Left kidney (tissue), 2 donors: ENCODE data around the gene HOXA3. TPM values are rescaled to one million over a fixed set of nuclear protein-coding genes. Genes with fewer than 3 reads are reported as not detected.
A peak's percentile ranks its signal among the peaks of the same experiment; 100 is the strongest.

Experiments
- DNase-seq: peaks from one replicate; pipeline ENCODE4 v3.0.0-alpha.2; 2013
- polyA plus RNA-seq: library from polyadenylated mRNA; unstranded; fragments of 120-200 nt; gene quantifications from one replicate; pipeline ENCODE4 v1.2.1, GENCODE V29; 2013; ENCODE audit not compliant: insufficient read length

HOXA3 gene
- polyA plus RNA-seq, 1 donor = 47.9 TPM

DNA sequence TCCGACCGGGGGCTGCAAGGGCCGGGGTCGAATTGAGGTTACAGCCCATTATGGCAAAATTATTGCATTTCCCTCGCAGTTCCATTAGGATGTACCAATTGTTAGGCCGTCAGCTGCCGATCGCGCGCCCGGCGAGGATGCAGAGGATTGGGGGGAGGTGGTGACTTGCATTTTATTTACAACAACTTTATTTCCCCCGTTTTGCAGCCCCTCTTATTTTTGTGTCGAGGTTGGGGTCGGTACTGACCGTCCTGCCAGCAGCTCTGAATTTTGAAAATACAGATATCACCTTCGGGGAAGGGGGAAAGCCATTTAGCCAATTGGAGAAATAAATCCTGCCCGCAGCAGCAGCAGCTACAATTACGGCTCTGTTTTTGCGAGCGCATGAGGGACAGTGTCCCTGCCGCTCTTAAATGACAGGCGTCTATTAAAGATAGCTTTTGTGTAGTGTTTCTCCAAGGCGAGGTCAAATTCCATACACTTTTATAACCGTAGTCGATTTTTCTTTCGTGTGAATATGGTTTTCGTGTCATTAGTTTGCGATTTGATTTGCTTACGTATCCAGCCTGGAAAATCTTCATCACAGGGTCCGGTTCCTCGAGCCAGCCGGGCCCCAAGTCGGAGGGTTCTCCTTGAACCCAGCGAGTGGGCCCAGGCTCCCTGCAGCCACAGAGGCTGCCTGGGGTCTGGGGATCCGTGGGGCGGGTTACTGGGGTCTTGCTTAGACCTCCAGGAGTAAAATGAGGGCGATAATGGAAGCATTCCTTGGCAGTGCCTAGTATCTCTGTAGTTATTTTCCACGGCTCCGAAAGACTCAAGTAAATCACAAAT lies 8.2 kb downstream of the HOXA3 start:
- DNase-seq = no peak

- DNase-seq = peak; percentile 91
Observed at GRCh38 chr7:27143023-27143949, 9.1 kb downstream of the HOXA3 start, which contains the start of gene HOXA5. HOXA5 (minus strand) TSS chr7:27143681; CDS start chr7:27143607, 74 bp downstream.

DNA sequence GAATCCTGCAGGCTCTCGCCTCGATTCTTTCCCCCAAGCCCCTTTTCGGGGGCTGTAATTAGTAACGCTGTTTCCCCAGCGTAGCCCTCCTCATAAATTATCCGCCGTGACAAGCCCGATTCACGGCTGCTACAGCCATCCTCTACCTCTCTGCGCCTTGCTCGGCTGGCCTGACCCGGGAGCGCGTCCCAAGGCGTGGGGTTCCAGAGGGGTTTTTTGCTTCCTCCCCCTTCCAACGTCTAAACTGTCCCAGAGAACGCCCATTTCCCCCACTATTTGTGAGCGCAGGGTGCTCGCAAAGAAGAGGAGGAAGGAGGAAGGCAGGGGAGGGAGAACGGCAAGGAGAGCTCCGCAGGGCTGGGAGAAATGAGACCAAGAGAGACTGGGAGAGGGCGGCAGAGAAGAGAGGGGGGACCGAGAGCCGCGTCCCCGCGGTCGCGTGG lies 9.8 kb downstream of the HOXA3 start:
- DNase-seq = no peak

- no peak for DNase-seq
Observed at GRCh38 chr7:27141923-27142579, 10.3 kb downstream of the HOXA3 start.

GRCh38 chr7:27141137-27141922 lies 11.1 kb downstream of the HOXA3 start:
- DNase-seq = no peak

DNA sequence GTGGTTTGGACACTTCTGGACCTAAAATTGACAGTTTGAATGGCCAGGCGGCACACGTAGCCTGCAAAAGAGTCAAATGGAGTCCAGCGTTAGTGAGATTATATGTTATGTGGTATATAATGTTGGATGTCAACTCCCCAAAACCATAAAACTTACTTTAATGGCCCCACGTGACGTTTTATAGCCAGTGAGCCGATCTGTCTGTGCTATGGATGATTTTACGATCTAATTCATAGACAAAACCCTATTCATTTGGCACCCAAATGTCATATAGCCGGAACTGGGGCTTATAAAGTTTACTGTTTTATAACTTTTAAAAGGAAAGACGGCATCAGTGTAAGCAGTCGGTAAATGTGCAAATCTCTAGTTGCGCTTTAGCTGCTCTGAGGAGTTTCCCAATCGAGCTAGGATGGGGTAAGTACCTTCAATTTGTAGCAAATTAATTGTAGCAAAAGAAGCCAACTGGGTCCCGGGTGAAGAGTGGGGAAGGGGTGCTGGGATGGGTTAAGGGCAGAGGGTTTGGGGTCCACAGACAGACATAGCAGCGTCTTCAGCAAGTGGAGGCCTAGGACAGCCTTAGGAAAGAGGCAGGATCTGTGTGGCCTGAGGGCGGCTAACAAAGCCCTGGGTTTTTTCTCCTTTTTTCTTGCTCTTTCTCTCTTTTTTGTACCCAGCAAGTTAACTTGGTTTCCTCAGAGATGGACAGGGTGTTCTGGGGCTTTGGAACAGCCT lies 12.1 kb downstream of the HOXA3 start:
- peak; percentile 83 for DNase-seq

- DNase-seq = no peak
Observed at GRCh38 chr7:27139334-27140125, 12.9 kb downstream of the HOXA3 start.

DNA sequence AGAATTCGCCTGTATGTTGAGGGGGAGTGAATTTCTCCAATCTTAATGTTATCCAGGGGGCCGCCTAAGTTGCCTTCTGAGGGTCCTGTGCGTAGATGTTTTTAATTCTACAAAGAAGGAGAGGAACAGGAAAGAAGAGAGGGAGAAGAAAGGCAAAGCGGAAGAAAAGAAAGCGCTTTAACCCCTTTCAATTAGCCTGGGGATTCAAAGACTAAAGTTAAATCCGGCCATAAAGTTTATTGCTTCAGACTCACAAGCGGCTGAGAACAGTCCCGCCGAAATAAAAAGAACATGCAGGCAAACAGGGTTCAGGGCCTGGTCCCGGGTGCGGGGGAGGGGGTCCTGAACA lies 13.4 kb downstream of the HOXA3 start:
- DNase-seq = no peak

GRCh38 chr7:27138472-27138871 lies 13.9 kb downstream of the HOXA3 start:
- DNase-seq = no peak

GRCh38 chr7:27137640-27138315 lies 14.6 kb downstream of the HOXA3 start:
- DNase-seq = no peak

- no peak for DNase-seq
Observed at GRCh38 chr7:27134392-27134791, 18.0 kb downstream of the HOXA3 start.

DNA sequence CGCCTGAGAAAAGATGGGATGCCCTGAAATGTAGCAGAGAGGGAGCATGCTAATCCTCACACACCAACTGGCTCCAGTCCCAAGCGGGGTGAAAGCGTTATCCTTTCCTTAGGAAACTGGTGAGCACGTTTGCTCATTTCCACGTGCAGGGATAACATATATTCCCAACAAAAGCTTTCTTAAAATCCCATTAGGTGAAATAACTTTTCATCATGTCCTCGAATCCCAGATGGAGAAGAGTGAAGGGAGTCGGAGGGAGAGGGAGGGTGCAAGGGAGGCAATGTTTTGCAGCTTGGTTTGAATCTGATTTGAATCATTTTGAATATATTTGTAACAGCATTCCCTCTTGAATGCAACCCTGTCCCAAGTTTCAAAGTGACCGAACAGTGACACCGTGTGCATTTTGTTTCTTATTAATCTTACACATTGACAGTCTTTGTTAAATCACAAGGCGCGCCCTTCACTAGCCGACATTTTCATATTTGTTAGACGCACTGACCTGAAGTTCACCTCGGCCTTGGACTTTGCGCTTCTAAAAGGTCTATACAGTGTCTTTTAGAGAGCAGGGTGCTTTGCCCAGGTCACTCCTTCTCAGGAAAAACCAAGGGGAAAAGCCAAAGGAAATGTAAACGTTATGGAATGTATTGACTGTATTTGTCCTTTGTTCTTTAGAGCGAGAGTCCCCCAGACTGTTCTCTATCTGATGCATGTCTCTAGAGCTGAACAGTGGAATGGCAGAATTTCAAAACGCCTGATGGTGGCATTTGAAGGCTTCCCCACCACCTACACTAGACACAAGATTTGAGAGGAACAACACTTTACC lies 18.8 kb downstream of the HOXA3 start:
- no peak for DNase-seq

DNA sequence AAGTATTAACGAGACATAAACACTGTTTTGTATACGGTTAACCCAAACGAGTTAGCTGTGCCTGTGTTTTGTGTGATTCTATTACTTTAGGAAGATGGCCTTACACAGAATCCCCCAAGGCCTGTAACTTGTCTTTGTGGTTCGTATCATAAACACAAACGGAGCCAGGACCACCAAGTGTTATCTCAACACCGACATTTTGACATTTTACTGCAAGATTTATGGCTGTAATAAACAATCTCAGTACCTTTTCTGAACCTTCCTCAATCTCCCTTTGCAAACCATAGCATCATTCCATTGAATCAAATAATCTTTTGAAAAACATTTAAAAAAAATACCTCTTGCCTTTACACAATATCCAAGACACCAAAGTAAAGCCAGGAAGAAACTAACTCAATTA lies 19.4 kb downstream of the HOXA3 start:
- no peak for DNase-seq

DNA sequence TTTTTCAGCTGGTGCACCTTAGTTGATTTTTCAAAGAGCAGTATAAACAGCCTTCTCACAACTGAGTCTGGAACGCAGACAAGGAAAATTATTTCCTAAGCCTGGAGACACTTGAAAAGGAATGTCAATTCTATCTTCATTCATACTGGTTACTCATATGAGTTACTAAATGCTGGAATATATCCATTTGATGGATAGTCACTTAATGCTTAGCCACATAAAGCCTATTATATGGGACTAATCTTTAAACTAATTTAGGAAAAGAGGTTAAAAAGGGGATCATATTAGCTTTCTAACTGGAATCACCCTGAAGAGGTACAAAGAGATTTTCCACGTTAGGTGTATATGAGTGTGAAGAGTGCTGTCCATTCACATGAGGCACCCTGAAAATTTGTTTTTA lies 20.2 kb downstream of the HOXA3 start:
- no peak for DNase-seq

GRCh38 chr7:27131390-27131819 lies 21.0 kb downstream of the HOXA3 start:
- DNase-seq = no peak

- DNase-seq = no peak
Observed at GRCh38 chr7:27130540-27131389, 21.6 kb downstream of the HOXA3 start, which contains the start of gene HOXA4. HOXA4 (minus strand) TSS chr7:27130757; CDS start chr7:27130733, 24 bp downstream.
